ENCODE measurements around the gene CTSA.

GRCh38 chr20:45887346-45887715 is 3.8 kb upstream of the CTSA start, which contains the start of gene SPATA25:
- no peak for TF ChIP-seq CTCF (IDR thresholded peaks at IDR 0.05)
- TF ChIP-seq EP300 (IDR thresholded peaks at IDR 0.05) = no peak
- TF ChIP-seq POLR2A (IDR thresholded peaks at IDR 0.05; ENCODE audit: low read depth) = no peak
